GM12891 (cell line): Measurements from ENCODE around the gene FEZ2.
"Not testable (repeated sequence)": the region's sequence is repeated elsewhere in the genome, so short reads cannot be mapped to it uniquely, and the experiment has no call there.

ENCODE experiments used
- PAX5 ChIP-seq: IDR thresholded peaks from 2 replicates; pipeline ENCODE4 v1.6.1; 2011; ENCODE audit warnings: low read length, moderate library complexity, mild to moderate bottlenecking; ENCODE audit not compliant: insufficient read depth, severe bottlenecking
- POLR2A ChIP-seq: IDR thresholded peaks from 2 replicates; pipeline ENCODE4 v1.6.1; 2011; ENCODE audit warnings: low read depth, low read length, control low read depth
- POLR2AphosphoS5 ChIP-seq: IDR thresholded peaks from 2 replicates; pipeline ENCODE4 v1.6.1; 2011; ENCODE audit warnings: low read depth, low read length, control low read depth
- SPI1 ChIP-seq: IDR thresholded peaks from 2 replicates; pipeline ENCODE4 v1.6.1; 2011; ENCODE audit warnings: low read depth, low read length, control low read depth
- TAF1 ChIP-seq: IDR thresholded peaks from 2 replicates; pipeline ENCODE4 v1.6.1; 2011; ENCODE audit warnings: low read depth, low read length, control low read depth

- not testable (repeated sequence) for TF ChIP-seq POLR2A, TAF1, POLR2AphosphoS5, SPI1, PAX5
Measured at GRCh38 chr2:36603629-36604028, 5.7 kb upstream of the FEZ2 start.
